Midbrain (tissue), 1 donor: ENCODE results near the gene TTC17.
A peak's percentile ranks its signal among the peaks of the same experiment; 100 is the strongest.
"Not testable (repeated sequence)": the region's sequence is repeated elsewhere in the genome, so short reads cannot be mapped to it uniquely, and the experiment has no call there.

ENCODE experiments used
- DNase-seq: peaks from one replicate; lab custom pipeline; 2025; lab: John Stamatoyannopoulos, UW

Gene TTC17

GRCh38 chr11:43358801-43359421 is at the start of gene TTC17:
Gene TTC17 (plus strand): TSS chr11:43358920. CDS start chr11:43358955, 35 bp downstream.
- DNase-seq = peak; percentile 94

- peak; percentile 94 for DNase-seq
Observed at GRCh38 chr11:43311791-43312607, 46.7 kb upstream of the TTC17 start, which contains the start of gene API5. Gene API5 (plus strand): TSS chr11:43311996. CDS start chr11:43312128, 132 bp downstream.

- no peak for DNase-seq
Observed at GRCh38 chr11:43315966-43316365, 42.8 kb upstream of the TTC17 start.

- no peak for DNase-seq
Observed at GRCh38 chr11:43316451-43316850, 42.3 kb upstream of the TTC17 start.

GRCh38 chr11:43327987-43328386 is 30.7 kb upstream of the TTC17 start:
- no peak for DNase-seq

- no peak for DNase-seq
Observed at GRCh38 chr11:43328482-43328881, 30.2 kb upstream of the TTC17 start.

GRCh38 chr11:43341159-43341558 is 17.6 kb upstream of the TTC17 start:
- no peak for DNase-seq

- not testable (repeated sequence) for DNase-seq
Observed at GRCh38 chr11:43351426-43351825, 7.3 kb upstream of the TTC17 start.

GRCh38 chr11:43354311-43354710 is 4.4 kb upstream of the TTC17 start:
- DNase-seq = no peak

- DNase-seq = no peak
Observed at GRCh38 chr11:43356336-43356735, 2.4 kb upstream of the TTC17 start.

- DNase-seq = no peak
Observed at GRCh38 chr11:43358279-43358800, 380 bp upstream of the TTC17 start.

- no peak for DNase-seq
Observed at GRCh38 chr11:43359422-43359818, 700 bp downstream of the TTC17 start.

GRCh38 chr11:43360361-43361032 is 1.8 kb downstream of the TTC17 start:
- DNase-seq = no peak

GRCh38 chr11:43366677-43367076 is 8.0 kb downstream of the TTC17 start:
- no peak for DNase-seq

- no peak for DNase-seq
Observed at GRCh38 chr11:43367382-43368178, 8.9 kb downstream of the TTC17 start.

- no peak for DNase-seq
Observed at GRCh38 chr11:43376065-43376464, 17.3 kb downstream of the TTC17 start.

GRCh38 chr11:43376594-43376993 is 17.9 kb downstream of the TTC17 start:
- no peak for DNase-seq

- DNase-seq = no peak
Observed at GRCh38 chr11:43377389-43377788, 18.7 kb downstream of the TTC17 start.

GRCh38 chr11:43378897-43379296 is 20.2 kb downstream of the TTC17 start:
- no peak for DNase-seq

- DNase-seq = no peak
Observed at GRCh38 chr11:43381802-43382201, 23.1 kb downstream of the TTC17 start.

- no peak for DNase-seq
Observed at GRCh38 chr11:43382614-43383013, 23.9 kb downstream of the TTC17 start.

GRCh38 chr11:43384393-43384792 is 25.7 kb downstream of the TTC17 start:
- no peak for DNase-seq
